Prostate gland (tissue), 2 donors: Measurements from ENCODE around the gene SERAC1. TPM values are rescaled to one million over a fixed set of nuclear protein-coding genes. Genes with fewer than 3 reads are reported as not detected.
"Not testable (repeated sequence)": the region's sequence is repeated elsewhere in the genome, so short reads cannot be mapped to it uniquely, and the experiment has no call there.

Experiments
- DNase-seq: peaks from one replicate; pipeline ENCODE4 v3.0.0-alpha.2; 2019; ENCODE audit warnings: low spot score
- H3K27ac ChIP-seq, 2 donors: fragments of 200-600 bp; sonication (generic); 2 replicates each; pipeline ENCODE4 v1.5.1; 2017 to 2019
- H3K27me3 ChIP-seq: fragments of 200-600 bp; sonication (generic); replicated peaks from 2 replicates; pipeline ENCODE4 v1.5.1; 2019; ENCODE audit not compliant: insufficient read depth
- H3K36me3 ChIP-seq, 2 donors: fragments of 200-600 bp; sonication (generic); 1 replicate in 1 of 2; 2 replicates in 1 of 2; pipeline versions ENCODE4 v1.5.1 to v1.8.1; 2017 to 2019
- H3K4me1 ChIP-seq: fragments of 200-600 bp; sonication (generic); replicated peaks from 2 replicates; pipeline ENCODE4 v1.5.1; 2019
- H3K4me3 ChIP-seq, 2 donors: fragments of 200-600 bp; sonication (generic); 2 replicates each; pipeline ENCODE4 v1.5.1; 2017 to 2019
- H3K9me3 ChIP-seq: fragments of 200-600 bp; sonication (generic); 2 replicates; pipeline ENCODE4 v1.5.1; 2017
- CTCF ChIP-seq, 4 experiments: fragments of 200-600 bp in 2 of 4; fragments of 450-650 bp in 2 of 4; sonication (generic) in 2 of 4; IDR thresholded peaks; 1 replicate in 3 of 4; 2 replicates in 1 of 4; pipeline ENCODE4 v1.5.1; 2016 to 2019; ENCODE audit warnings: antibody characterized with exemption in 4 of 4, mild to moderate bottlenecking in 2 of 4, moderate library complexity in 2 of 4
- POLR2A ChIP-seq: fragments of 450-650 bp; IDR thresholded peaks from one replicate; pipeline ENCODE4 v1.6.1; 2016; ENCODE audit warnings: antibody characterized with exemption, mild to moderate bottlenecking
- POLR2AphosphoS5 ChIP-seq: sonication (generic); formaldehyde crosslinking; IDR thresholded peaks from one replicate; pipeline ENCODE4 v1.6.1; 2017; ENCODE audit warnings: antibody characterized with exemption
- WGBS: methylation state at CpG from one replicate; pipeline ENCODE4 v1.1.5; 2018; 5-methylcytosine and 5-hydroxymethylcytosine counted together
- intact Hi-C: fragments of 100-400 bp; cut with DNase I; formaldehyde crosslinking; loops from one replicate; pipeline ENCODE4 v1.14.2; 2022
- total RNA-seq, 2 donors: library from RNA; depleted of rRNA; stranded (reverse); fragments of >200 nt; gene quantifications; one replicate each; pipeline ENCODE4 v1.1.0, GENCODE V29; 2016

SERAC1 gene
- 1 to 10 TPM; 6.5 to 8.2 TPM for total RNA-seq

GRCh38 chr6:158168040-158168289, at the start of gene SERAC1:
Gene SERAC1 (minus strand): TSS chr6:158168262. CDS start chr6:158158363, 9,899 bp downstream.
- 0% methylated on average over 18 of the region's 29 CpGs for WGBS
- Histone ChIP-seq H3K27me3 (no peaks in the 10 kb centered on the region), H3K9me3 (no peaks in the 10 kb centered on the region), H3K27ac (peak within 1 kb of the TSS; percentile 93 to 98), H3K4me1 (no peaks in the 10 kb centered on the region), H3K36me3 (no peaks in the 10 kb centered on the region), H3K4me3 (peak within 1 kb of the TSS; percentile 48 to 94)
- no peak for TF ChIP-seq POLR2A
- no peak for TF ChIP-seq POLR2AphosphoS5
- no peak for TF ChIP-seq CTCF (IDR thresholded peaks at IDR 0.05)
- DNase-seq = no peak
- intact Hi-C loops = no loop called here

GRCh38 chr6:158213925-158214674, 46.0 kb upstream of the SERAC1 start:
- intact Hi-C loops = no loop called here
- DNase-seq = peak; percentile 51

GRCh38 chr6:158211273-158212055, 43.4 kb upstream of the SERAC1 start:
- intact Hi-C loops = no loop called here
- Histone ChIP-seq H3K36me3 (no peaks in the 10 kb centered on the region), H3K4me1 (no peaks in the 10 kb centered on the region), H3K9me3 (no peaks in the 10 kb centered on the region), H3K27me3 (no peaks in the 10 kb centered on the region), H3K4me3 (no peak overlapping the region), H3K27ac (no peak overlapping the region)
- TF ChIP-seq CTCF (IDR thresholded peaks at IDR 0.05) = no peak
- 92% methylated on average over 3 of the region's 3 CpGs for WGBS
- no peak for DNase-seq

More at GRCh38 chr6:158213925-158214674, 46.0 kb upstream of the SERAC1 start:
- TF ChIP-seq CTCF (IDR thresholded peaks at IDR 0.05) (peak in 3 of 4 experiments; percentile 51 to 70 (median 68)), POLR2A (no peak), POLR2AphosphoS5 (no peak)
- Histone ChIP-seq H3K36me3 (no peaks in the 10 kb centered on the region), H3K4me3 (no peak overlapping the region), H3K4me1 (no peaks in the 10 kb centered on the region), H3K27ac (no peak overlapping the region), H3K9me3 (no peaks in the 10 kb centered on the region), H3K27me3 (no peaks in the 10 kb centered on the region)
- WGBS = 16% methylated on average over 7 of the region's 7 CpGs

GRCh38 chr6:158209582-158210333, 41.7 kb upstream of the SERAC1 start:
- intact Hi-C loops = loop anchor here (5.0 kb wide), 1 partner anchor 483 kb away; no protein-coding TSS in a partner anchor
- WGBS = 97% methylated on average over 27 of the region's 52 CpGs
- not testable (repeated sequence) for H3K27ac ChIP-seq, H3K9me3 ChIP-seq, H3K4me3 ChIP-seq, DNase-seq, H3K36me3 ChIP-seq, H3K27me3 ChIP-seq, H3K4me1 ChIP-seq

GRCh38 chr6:158208226-158209030, 40.4 kb upstream of the SERAC1 start:
- H3K27ac ChIP-seq, H3K9me3 ChIP-seq, DNase-seq, H3K4me1 ChIP-seq, H3K27me3 ChIP-seq, H3K4me3 ChIP-seq, H3K36me3 ChIP-seq: not testable (repeated sequence)
- intact Hi-C loops = loop anchor here (5.0 kb wide), 1 partner anchor 484 kb away; no protein-coding TSS in a partner anchor
- 89% methylated on average over 20 of the region's 20 CpGs for WGBS
